ENCODE data around the gene C19orf67. TPM values are rescaled to one million over a fixed set of nuclear protein-coding genes. Genes with fewer than 3 reads are reported as not detected.

C19orf67 gene
- total RNA-seq, 5 donors from 2014 or later (not counting 1 experiment from before 2014, with no cell fraction given), result 0.53 to 0.98 (median 0.58) TPM; not detected in 2

- POLR2A ChIA-PET, result no interaction called here
- 100% methylated on average over 1 of the region's 1 CpG for WGBS (ENCODE audit: insufficient coverage)
- Histone ChIP-seq H3K4me1 (ENCODE audit: control insufficient read depth in 1 of 2, extremely low read depth in 1 of 2, insufficient read depth in 2 of 2, low read length in 2 of 2) (no peaks in the 10 kb centered on the region), H3K9me3 (no peaks in the 10 kb centered on the region), H3K27ac (ENCODE audit: low read length) (no peak overlapping the region), H3K27me3 (replicated peaks in 1 of 2; ENCODE audit: control insufficient read depth in 2 of 2, extremely low read depth in 1 of 2, insufficient read depth in 2 of 2, low read length in 1 of 2) (no peaks in the 10 kb centered on the region), H3K4me3 (ENCODE audit: control insufficient read depth in 1 of 2, extremely low read depth in 1 of 2, low read length in 1 of 2) (no peak overlapping the region), H3K36me3 (ENCODE audit: control insufficient read depth in 2 of 2, extremely low read depth in 1 of 2, insufficient read depth in 1 of 2, low read length in 1 of 2) (peaks cover 20 to 45% of the 10 kb centered on the region in 2 donors)
- no peak overlapping the region for H3K4me3 Mint-ChIP-seq
- no peak overlapping the region for H3K27ac Mint-ChIP-seq
- CTCF ChIA-PET, result interaction anchor here (0.6 to 0.9 kb wide), 2 partner anchors 45 to 53 kb away, joined by 4 to 8 read pairs; no protein-coding TSS in a partner anchor
- no peaks in the 10 kb centered on the region for H3K4me1 Mint-ChIP-seq
- H3K27me3 Mint-ChIP-seq, result no peaks in the 10 kb centered on the region
- no peak for DNase-seq
- H3K36me3 Mint-ChIP-seq, result peaks cover 13% of the 10 kb centered on the region
- ATAC-seq (replicated peaks in 1 of 4), result no peak
- no peaks in the 10 kb centered on the region for H3K9me3 Mint-ChIP-seq
These were observed 17.7 kb upstream of the C19orf67 start for GRCh38 chr19:14103310-14103709.

GRCh38 chr19:14102756-14103155 is 17.2 kb upstream of the C19orf67 start:
- ATAC-seq (replicated peaks in 1 of 4) (no peak), DNase-seq (no peak)
- Mint-ChIP-seq H3K27ac (no peak overlapping the region), H3K36me3 (peaks cover 17% of the 10 kb centered on the region), H3K4me3 (no peak overlapping the region), H3K9me3 (no peaks in the 10 kb centered on the region), H3K27me3 (no peaks in the 10 kb centered on the region), H3K4me1 (no peaks in the 10 kb centered on the region)
- CTCF ChIA-PET, result interaction anchor here in 1 of 2 donors (0.9 kb wide), 1 partner anchor 45 kb away, joined by 4 read pairs; no protein-coding TSS in a partner anchor
- 83% methylated on average over 10 of the region's 10 CpGs for WGBS (ENCODE audit: insufficient coverage)
- H3K27me3 ChIP-seq (replicated peaks in 1 of 2; ENCODE audit: control insufficient read depth in 2 of 2, extremely low read depth in 1 of 2, insufficient read depth in 2 of 2, low read length in 1 of 2), result no peaks in the 10 kb centered on the region
- no peaks in the 10 kb centered on the region for H3K4me1 ChIP-seq (ENCODE audit: control insufficient read depth in 1 of 2, extremely low read depth in 1 of 2, insufficient read depth in 2 of 2, low read length in 2 of 2)
- H3K4me3 ChIP-seq (ENCODE audit: control insufficient read depth in 1 of 2, extremely low read depth in 1 of 2, low read length in 1 of 2), result no peak overlapping the region
- POLR2A ChIA-PET, result no interaction called here
- no peak overlapping the region for H3K27ac ChIP-seq (ENCODE audit: low read length)
- H3K9me3 ChIP-seq, result no peaks in the 10 kb centered on the region
- H3K36me3 ChIP-seq (ENCODE audit: control insufficient read depth in 2 of 2, extremely low read depth in 1 of 2, insufficient read depth in 1 of 2, low read length in 1 of 2), result peaks cover 20 to 50% of the 10 kb centered on the region in 2 donors

- POLR2A ChIA-PET, result no interaction called here
These were observed 16.6 kb upstream of the C19orf67 start for GRCh38 chr19:14102102-14102696.

GRCh38 chr19:14101003-14101545 is 15.5 kb upstream of the C19orf67 start:
- ATAC-seq (replicated peaks in 1 of 4) (no peak), DNase-seq (no peak)
- H3K9me3 Mint-ChIP-seq, result no peaks in the 10 kb centered on the region
- Histone ChIP-seq H3K4me1 (ENCODE audit: control insufficient read depth in 1 of 2, extremely low read depth in 1 of 2, insufficient read depth in 2 of 2, low read length in 2 of 2) (no peaks in the 10 kb centered on the region), H3K27ac (ENCODE audit: low read length) (no peak overlapping the region), H3K27me3 (replicated peaks in 1 of 2; ENCODE audit: control insufficient read depth in 2 of 2, extremely low read depth in 1 of 2, insufficient read depth in 2 of 2, low read length in 1 of 2) (no peaks in the 10 kb centered on the region), H3K36me3 (ENCODE audit: control insufficient read depth in 2 of 2, extremely low read depth in 1 of 2, insufficient read depth in 1 of 2, low read length in 1 of 2) (peaks cover 25 to 54% of the 10 kb centered on the region in 2 donors), H3K4me3 (ENCODE audit: control insufficient read depth in 1 of 2, extremely low read depth in 1 of 2, low read length in 1 of 2) (no peak overlapping the region), H3K9me3 (no peaks in the 10 kb centered on the region)
- H3K27me3 Mint-ChIP-seq, result no peaks in the 10 kb centered on the region
- peaks cover 24% of the 10 kb centered on the region for H3K36me3 Mint-ChIP-seq
- H3K4me3 Mint-ChIP-seq, result no peak overlapping the region
- H3K4me1 Mint-ChIP-seq, result no peaks in the 10 kb centered on the region
- ChIA-PET POLR2A (no interaction called here), CTCF (no interaction called here)
- WGBS (ENCODE audit: insufficient coverage), result 100% methylated on average over 3 of the region's 6 CpGs
- no peak overlapping the region for H3K27ac Mint-ChIP-seq

More at GRCh38 chr19:14102102-14102696, 16.6 kb upstream of the C19orf67 start:
- Mint-ChIP-seq H3K27ac (no peak overlapping the region), H3K4me1 (no peaks in the 10 kb centered on the region), H3K9me3 (no peaks in the 10 kb centered on the region), H3K27me3 (no peaks in the 10 kb centered on the region), H3K4me3 (no peak overlapping the region), H3K36me3 (peaks cover 19% of the 10 kb centered on the region)
- Histone ChIP-seq H3K9me3 (no peaks in the 10 kb centered on the region), H3K4me3 (ENCODE audit: control insufficient read depth in 1 of 2, extremely low read depth in 1 of 2, low read length in 1 of 2) (no peak overlapping the region), H3K27ac (ENCODE audit: low read length) (no peak overlapping the region), H3K36me3 (ENCODE audit: control insufficient read depth in 2 of 2, extremely low read depth in 1 of 2, insufficient read depth in 1 of 2, low read length in 1 of 2) (peaks cover 21 to 50% of the 10 kb centered on the region in 2 donors), H3K4me1 (ENCODE audit: control insufficient read depth in 1 of 2, extremely low read depth in 1 of 2, insufficient read depth in 2 of 2, low read length in 2 of 2) (no peaks in the 10 kb centered on the region), H3K27me3 (replicated peaks in 1 of 2; ENCODE audit: control insufficient read depth in 2 of 2, extremely low read depth in 1 of 2, insufficient read depth in 2 of 2, low read length in 1 of 2) (no peaks in the 10 kb centered on the region)
- CTCF ChIA-PET, result no interaction called here
- ATAC-seq (replicated peaks in 1 of 4) (no peak), DNase-seq (no peak)
- WGBS (ENCODE audit: insufficient coverage), result 96% methylated on average over 10 of the region's 11 CpGs

- ATAC-seq (replicated peaks in 1 of 4) (no peak), DNase-seq (no peak)
- peaks cover 0 to 7% (median 2%) of the 10 kb centered on the region in 3 donors for H3K4me1 Mint-ChIP-seq
- H3K4me3 ChIP-seq (ENCODE audit: control insufficient read depth in 1 of 2, extremely low read depth in 1 of 2, low read length in 1 of 2), result no peak overlapping the region
- no peak overlapping the region for H3K27ac ChIP-seq (ENCODE audit: low read length)
- H3K27ac Mint-ChIP-seq, result no peak overlapping the region
- H3K27me3 Mint-ChIP-seq, result no peaks in the 10 kb centered on the region
- 95% methylated on average over 20 of the region's 21 CpGs for WGBS (ENCODE audit: insufficient coverage)
- CTCF ChIA-PET, result no interaction called here
- H3K4me1 ChIP-seq (ENCODE audit: control insufficient read depth in 1 of 2, extremely low read depth in 1 of 2, insufficient read depth in 2 of 2, low read length in 2 of 2), result no peaks in the 10 kb centered on the region
- H3K9me3 ChIP-seq, result no peaks in the 10 kb centered on the region
- H3K27me3 ChIP-seq (replicated peaks in 1 of 2; ENCODE audit: control insufficient read depth in 2 of 2, extremely low read depth in 1 of 2, insufficient read depth in 2 of 2, low read length in 1 of 2), result no peaks in the 10 kb centered on the region
- H3K36me3 Mint-ChIP-seq, result peaks cover 15% of the 10 kb centered on the region
- H3K9me3 Mint-ChIP-seq, result peaks cover 0 to 7% (median 0%) of the 10 kb centered on the region in 3 donors
- peaks cover 21 to 38% of the 10 kb centered on the region in 2 donors for H3K36me3 ChIP-seq (ENCODE audit: control insufficient read depth in 2 of 2, extremely low read depth in 1 of 2, insufficient read depth in 1 of 2, low read length in 1 of 2)
- H3K4me3 Mint-ChIP-seq, result no peak overlapping the region
- POLR2A ChIA-PET, result no interaction called here
These were observed 12.1 kb upstream of the C19orf67 start for GRCh38 chr19:14097532-14098151.

- peaks cover 13 to 32% of the 10 kb centered on the region in 2 donors for H3K36me3 ChIP-seq (ENCODE audit: control insufficient read depth in 2 of 2, extremely low read depth in 1 of 2, insufficient read depth in 1 of 2, low read length in 1 of 2)
- DNase-seq, result no peak
- H3K27ac Mint-ChIP-seq, result no peak overlapping the region
- peaks cover 15% of the 10 kb centered on the region for H3K36me3 Mint-ChIP-seq
- no peak for ATAC-seq (replicated peaks in 1 of 4)
- peaks cover 0 to 11% of the 10 kb centered on the region in 2 experiments for H3K4me1 ChIP-seq (ENCODE audit: control insufficient read depth in 1 of 2, extremely low read depth in 1 of 2, insufficient read depth in 2 of 2, low read length in 2 of 2)
- H3K27me3 Mint-ChIP-seq, result peaks cover 0 to under 1% of the 10 kb centered on the region in 2 donors
- H3K27me3 ChIP-seq (replicated peaks in 1 of 2; ENCODE audit: control insufficient read depth in 2 of 2, extremely low read depth in 1 of 2, insufficient read depth in 2 of 2, low read length in 1 of 2), result no peaks in the 10 kb centered on the region
- no peak overlapping the region for H3K4me3 ChIP-seq (ENCODE audit: control insufficient read depth in 1 of 2, extremely low read depth in 1 of 2, low read length in 1 of 2)
- no peak overlapping the region for H3K4me3 Mint-ChIP-seq
- H3K9me3 ChIP-seq, result no peaks in the 10 kb centered on the region
- peaks cover 0 to 7% (median 0%) of the 10 kb centered on the region in 3 donors for H3K9me3 Mint-ChIP-seq
- ChIA-PET CTCF (interaction anchor here in 1 of 2 donors (0.6 kb wide), 1 partner anchor 1291 kb away, joined by 3 read pairs; no protein-coding TSS in a partner anchor), POLR2A (interaction anchor here in 1 of 2 donors (0.7 kb wide), 1 partner anchor 65 kb away, joined by 7 read pairs; the partner anchor contains the start of gene IL27RA)
- WGBS (ENCODE audit: insufficient coverage), result 96% methylated on average over 5 of the region's 11 CpGs
- H3K27ac ChIP-seq (ENCODE audit: low read length), result no peak overlapping the region
- H3K4me1 Mint-ChIP-seq, result peaks cover 9 to 15% (median 10%) of the 10 kb centered on the region in 3 donors
These were observed 10.8 kb upstream of the C19orf67 start for GRCh38 chr19:14096272-14096992.
